Left ventricle myocardium inferior (tissue), 1 donor: ENCODE results near the gene SERP2. TPM values are rescaled to one million over a fixed set of nuclear protein-coding genes. Genes with fewer than 3 reads are reported as not detected.

Experiments
- DNase-seq: peaks from one replicate; pipeline ENCODE4 v3.0.0-alpha.2; 2020
- H3K27ac ChIP-seq: fragments of 200-600 bp; replicated peaks from 2 replicates; pipeline ENCODE4 v1.8.0; 2021
- H3K27me3 ChIP-seq: fragments of 200-600 bp; 2 replicates; pipeline ENCODE4 v1.8.0; 2021; ENCODE audit warnings: low read depth
- H3K36me3 ChIP-seq: fragments of 200-600 bp; 2 replicates; pipeline ENCODE4 v1.8.0; 2021
- H3K4me1 ChIP-seq: fragments of 200-600 bp; 2 replicates; pipeline ENCODE4 v1.8.0; 2021
- H3K4me3 ChIP-seq: fragments of 200-600 bp; 2 replicates; pipeline ENCODE4 v1.8.0; 2021; ENCODE audit warnings: mild to moderate bottlenecking, moderate library complexity
- H3K9me3 ChIP-seq: fragments of 200-600 bp; replicated peaks from 2 replicates; pipeline ENCODE4 v1.8.0; 2021
- intact Hi-C: fragments of 100-400 bp; cut with micrococcal nuclease; formaldehyde crosslinking; loops from one replicate; pipeline ENCODE4 v1.11.0; 2022
- total RNA-seq: library from RNA; stranded (reverse); fragmentation: NEBNext Ultra II Directional; extraction: Animal tissue kit (Norgen Biotek cat#: 25700); gene quantifications from one replicate; pipeline ENCODE4 v1.2.1, GENCODE V29; 2021
- TF ChIP-seq, protein P1 (sequence below): fragments of 200-600 bp; IDR thresholded peaks from 2 replicates; pipeline ENCODE4 v1.8.0; 2021; ENCODE audit warnings: antibody characterized with exemption, mild to moderate bottlenecking, borderline replicate concordance
- donor health status: DM: no; HTN: yes; CAD: no; lungs with severe emphysema.

Gene SERP2
- total RNA-seq, 1 donor from 2014 or later = 13.0 TPM

DNA sequence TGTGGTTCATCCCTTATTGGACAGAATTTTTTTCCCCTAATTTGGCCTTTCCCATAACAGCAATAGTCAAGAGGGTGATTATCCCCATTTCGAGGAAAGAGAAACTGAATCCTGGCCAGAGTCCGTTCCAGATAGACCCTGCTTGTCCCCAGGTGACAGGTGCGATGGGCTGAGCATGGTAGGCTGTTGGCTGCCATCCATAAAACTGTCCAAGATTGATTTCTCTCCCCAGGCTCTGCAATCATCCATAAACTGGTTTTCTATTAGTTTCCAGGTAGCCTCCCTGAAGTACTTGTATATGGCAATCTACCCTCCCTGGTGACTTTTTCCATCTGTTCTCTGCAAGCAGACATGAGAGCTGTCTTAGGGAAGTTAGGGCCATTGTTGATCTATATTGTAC, 25.4 kb downstream of the SERP2 start:
- Histone ChIP-seq H3K4me1 (peaks cover 17% of the 10 kb centered on the region), H3K36me3 (no peaks in the 10 kb centered on the region), H3K4me3 (no peak overlapping the region), H3K27me3 (no peaks in the 10 kb centered on the region), H3K27ac (no peak overlapping the region), H3K9me3 (no peaks in the 10 kb centered on the region)
- intact Hi-C loops = no loop called here
- DNase-seq = no peak
- TF ChIP-seq, protein P1, sequence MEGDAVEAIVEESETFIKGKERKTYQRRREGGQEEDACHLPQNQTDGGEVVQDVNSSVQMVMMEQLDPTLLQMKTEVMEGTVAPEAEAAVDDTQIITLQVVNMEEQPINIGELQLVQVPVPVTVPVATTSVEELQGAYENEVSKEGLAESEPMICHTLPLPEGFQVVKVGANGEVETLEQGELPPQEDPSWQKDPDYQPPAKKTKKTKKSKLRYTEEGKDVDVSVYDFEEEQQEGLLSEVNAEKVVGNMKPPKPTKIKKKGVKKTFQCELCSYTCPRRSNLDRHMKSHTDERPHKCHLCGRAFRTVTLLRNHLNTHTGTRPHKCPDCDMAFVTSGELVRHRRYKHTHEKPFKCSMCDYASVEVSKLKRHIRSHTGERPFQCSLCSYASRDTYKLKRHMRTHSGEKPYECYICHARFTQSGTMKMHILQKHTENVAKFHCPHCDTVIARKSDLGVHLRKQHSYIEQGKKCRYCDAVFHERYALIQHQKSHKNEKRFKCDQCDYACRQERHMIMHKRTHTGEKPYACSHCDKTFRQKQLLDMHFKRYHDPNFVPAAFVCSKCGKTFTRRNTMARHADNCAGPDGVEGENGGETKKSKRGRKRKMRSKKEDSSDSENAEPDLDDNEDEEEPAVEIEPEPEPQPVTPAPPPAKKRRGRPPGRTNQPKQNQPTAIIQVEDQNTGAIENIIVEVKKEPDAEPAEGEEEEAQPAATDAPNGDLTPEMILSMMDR = no peak

DNA sequence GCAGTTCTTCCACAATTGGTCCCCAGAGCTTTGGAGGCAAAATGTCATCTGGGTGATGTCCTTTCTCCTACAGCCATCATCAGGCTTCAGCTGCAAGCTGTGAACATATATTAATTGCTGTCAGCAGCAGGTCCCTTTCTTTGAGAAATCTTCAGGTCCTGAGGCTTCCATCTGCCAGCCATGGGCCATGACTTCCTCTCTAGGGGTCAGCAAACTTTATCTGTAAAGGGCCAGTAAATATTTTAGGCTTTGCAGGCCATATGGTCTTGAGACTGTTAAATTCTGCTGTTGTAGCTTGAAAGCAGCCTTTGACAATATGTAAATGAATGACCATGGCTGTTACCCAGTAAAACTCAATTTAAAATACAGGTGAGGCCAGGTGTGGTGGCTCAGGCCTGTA, 27.1 kb downstream of the SERP2 start:
- Histone ChIP-seq H3K27me3 (no peaks in the 10 kb centered on the region), H3K4me3 (no peak overlapping the region), H3K36me3 (no peaks in the 10 kb centered on the region), H3K27ac (no peak overlapping the region), H3K4me1 (peaks cover 18% of the 10 kb centered on the region), H3K9me3 (no peaks in the 10 kb centered on the region)
- DNase-seq = no peak
- TF ChIP-seq, protein P1 = no peak
- intact Hi-C loops = no loop called here

DNA sequence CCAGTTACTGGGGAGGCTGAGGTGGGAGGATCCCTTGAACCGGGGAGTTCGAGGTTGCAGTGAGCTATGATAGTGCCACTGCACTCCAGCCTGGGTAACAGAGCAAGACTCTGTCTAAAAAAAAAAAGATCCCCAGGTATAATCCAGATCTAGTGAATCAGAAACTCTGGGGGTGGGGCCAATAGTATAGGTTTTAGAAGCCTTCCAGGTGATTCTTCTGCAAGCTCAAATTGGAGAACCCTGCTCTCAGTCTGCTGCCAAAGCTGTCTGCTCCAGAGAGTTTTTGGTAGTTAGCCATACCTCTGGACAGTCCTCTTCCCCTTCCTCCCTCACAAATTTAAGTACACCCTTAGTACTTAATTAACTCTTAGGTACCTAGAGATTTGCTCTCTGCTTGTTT, 28.0 kb downstream of the SERP2 start:
- DNase-seq = no peak
- H3K27me3 ChIP-seq = no peaks in the 10 kb centered on the region
- no peak overlapping the region for H3K27ac ChIP-seq
- TF ChIP-seq, protein P1 = no peak
- intact Hi-C loops = no loop called here
- H3K4me1 ChIP-seq = peaks cover 17% of the 10 kb centered on the region
- H3K4me3 ChIP-seq = no peak overlapping the region
- H3K9me3 ChIP-seq = no peaks in the 10 kb centered on the region
- H3K36me3 ChIP-seq = no peaks in the 10 kb centered on the region

DNA sequence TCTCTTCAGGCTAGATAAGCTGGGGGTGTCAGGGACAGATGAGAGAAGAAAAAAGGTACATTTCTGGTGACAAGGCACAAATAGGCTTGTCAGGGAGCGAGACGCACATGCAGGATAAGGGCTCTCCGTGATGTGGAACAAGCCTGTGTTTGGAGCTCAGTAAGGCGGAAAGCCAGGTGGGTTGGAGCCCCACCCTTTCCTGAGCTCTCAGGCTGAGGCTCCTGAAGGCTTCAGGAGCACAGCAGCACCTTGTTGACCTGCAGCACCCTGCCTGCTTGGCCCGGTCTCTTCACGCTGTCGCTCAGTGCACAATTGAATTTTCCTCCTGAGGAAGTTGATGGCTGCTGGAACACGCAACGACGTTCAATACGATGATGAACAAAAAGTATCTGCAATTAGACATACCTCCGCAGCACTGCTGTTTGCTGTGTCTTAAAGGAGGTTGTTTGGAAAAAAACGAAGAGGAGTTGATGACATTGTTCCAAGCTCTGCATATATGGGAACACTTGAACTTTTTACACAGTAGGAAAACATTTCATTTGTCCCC, 29.3 kb downstream of the SERP2 start:
- Histone ChIP-seq H3K4me1 (peaks cover 7% of the 10 kb centered on the region), H3K36me3 (no peaks in the 10 kb centered on the region), H3K4me3 (no peak overlapping the region), H3K27me3 (no peaks in the 10 kb centered on the region), H3K9me3 (no peaks in the 10 kb centered on the region), H3K27ac (no peak overlapping the region)
- intact Hi-C loops = no loop called here
- no peak for DNase-seq
- TF ChIP-seq, protein P1 = no peak

DNA sequence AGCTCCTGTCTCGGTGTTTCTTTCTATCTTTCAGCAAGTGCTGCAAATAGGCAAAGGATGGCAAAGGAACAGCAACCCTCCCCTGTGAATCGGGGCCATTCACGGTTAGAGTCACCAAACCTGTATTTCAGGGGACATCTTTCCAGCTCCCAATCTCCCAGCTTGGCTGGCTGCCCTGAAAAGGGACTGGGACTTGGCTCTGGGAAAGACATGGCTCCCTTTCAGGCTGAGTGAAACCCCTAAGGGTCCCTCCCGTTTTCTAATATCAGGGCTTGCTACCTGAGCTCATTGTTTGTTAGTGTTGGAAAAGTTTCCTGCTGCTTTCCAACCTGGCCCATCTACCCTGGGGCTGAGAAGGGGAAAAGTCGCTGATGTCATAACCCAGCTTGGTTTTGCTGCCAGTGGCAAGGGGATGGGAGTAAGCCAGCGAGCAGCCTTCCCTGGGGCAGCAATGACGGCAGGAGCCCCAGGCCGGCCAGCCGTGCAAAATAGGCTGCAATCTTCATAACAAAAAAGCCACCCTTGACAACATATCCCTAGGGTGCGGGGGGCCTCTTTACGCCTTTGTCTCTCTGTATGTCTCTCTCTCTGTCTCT, 29.9 kb downstream of the SERP2 start:
- intact Hi-C loops = no loop called here
- H3K4me3 ChIP-seq = no peak overlapping the region
- peaks cover 7% of the 10 kb centered on the region for H3K4me1 ChIP-seq
- no peak for DNase-seq
- H3K27ac ChIP-seq = no peak overlapping the region
- TF ChIP-seq, protein P1 = no peak
- no peaks in the 10 kb centered on the region for H3K27me3 ChIP-seq
- no peaks in the 10 kb centered on the region for H3K36me3 ChIP-seq
- H3K9me3 ChIP-seq = no peaks in the 10 kb centered on the region
